A549 (cell line): Measurements from ENCODE around the gene STK11IP. TPM values are rescaled to one million over a fixed set of nuclear protein-coding genes. Genes with fewer than 3 reads are reported as not detected.

Experiments used
- ATAC-seq, 2 experiments: fragments of 200-7000 bp in 1 of 2; fragments of >200 bp in 1 of 2; cut with Nextera tagmentation in 1 of 2; cut with Tn5 transposase in 1 of 2; 3 replicates each; pipeline versions ENCODE4 v1.8.0 to v1.9.1; 2018 to 2020; ENCODE audit warnings: mild to moderate bottlenecking in 1 of 2, moderate library complexity in 1 of 2
- CTCF ChIA-PET: fragments of 300-600 bp; sonication (Branson Sonifier 250); formaldehyde crosslinking; extraction: SDS; loops from one replicate; lab custom pipeline; 2021; ENCODE audit warnings: antibody characterized with exemption, inconsistent platforms; lab: Yijun Ruan, JAX
- POLR2A ChIA-PET: fragments of 350-600 bp; formaldehyde crosslinking; extraction: SDS; loops from one replicate; lab custom pipeline; 2021; ENCODE audit warnings: antibody characterized with exemption, inconsistent platforms; lab: Yijun Ruan, JAX
- DNase-seq, 2 experiments: peaks; one replicate each; pipeline versions ENCODE4 v3.0.0 to v3.0.0-alpha.2; 2011 to 2016; ENCODE audit warnings: low read depth in 1 of 2, low spot score in 1 of 2
- FAIRE-seq: peaks from 2 replicates; lab custom pipeline; 2011; peaks lifted over from hg19 to GRCh38; lab: Jason Lieb, UNC
- H3K27ac ChIP-seq, 2 experiments: fragments of >200 bp; sonication (Bioruptor Twin); formaldehyde crosslinking; 3 replicates each; pipeline ENCODE4 v1.5.1; 2016 to 2017
- H3K4me1 ChIP-seq: fragments of >200 bp; sonication (Bioruptor Twin); formaldehyde crosslinking; 3 replicates; pipeline ENCODE4 v1.6.1; 2016
- H3K4me2 ChIP-seq: fragments of >200 bp; sonication (Bioruptor Twin); formaldehyde crosslinking; 3 replicates; pipeline ENCODE4 v1.6.1; 2016
- H3K4me3 ChIP-seq: fragments of >200 bp; sonication (Bioruptor Twin); formaldehyde crosslinking; 3 replicates; pipeline ENCODE4 v1.5.1; 2016
- H3K9me3 ChIP-seq: fragments of >200 bp; sonication (Bioruptor Twin); formaldehyde crosslinking; 3 replicates; pipeline ENCODE4 v1.6.1; 2016
- CBX8 ChIP-seq: fragments of 200-600 bp; sonication (generic); IDR thresholded peaks from 2 replicates; pipeline ENCODE4 v1.6.1; 2016
- CEBPB ChIP-seq, 2 experiments: fragments of >200 bp in 1 of 2; sonication (Bioruptor Twin) in 1 of 2; formaldehyde crosslinking in 1 of 2; IDR thresholded peaks; 2 replicates each; pipeline ENCODE4 v1.6.1; 2012 to 2016
- ELK1 ChIP-seq: fragments of 150-350 bp; IDR thresholded peaks from 2 replicates; pipeline ENCODE4 v1.6.1; 2014; ENCODE audit warnings: low read depth, mild to moderate bottlenecking, low read length
- GATA3 ChIP-seq: IDR thresholded peaks from 2 replicates; pipeline ENCODE4 v1.6.1; 2012; ENCODE audit warnings: borderline replicate concordance
- JUNB ChIP-seq: fragments of >200 bp; sonication (Bioruptor Twin); formaldehyde crosslinking; IDR thresholded peaks from 2 replicates; pipeline ENCODE4 v1.6.1; 2016
- MAX ChIP-seq: IDR thresholded peaks from 2 replicates; pipeline ENCODE4 v1.6.1; 2012
- PHF8 ChIP-seq: fragments of 200-600 bp; sonication (generic); IDR thresholded peaks from 2 replicates; pipeline ENCODE4 v1.6.1; 2016; ENCODE audit warnings: low read depth, mild to moderate bottlenecking, antibody characterized with exemption, moderate library complexity, borderline replicate concordance
- REST ChIP-seq: fragments of 200-600 bp; sonication (generic); IDR thresholded peaks from 2 replicates; pipeline ENCODE4 v1.6.1; 2016; ENCODE audit warnings: antibody characterized with exemption, mild to moderate bottlenecking, moderate library complexity
- TP53 ChIP-seq: fragments of 250-450 bp; sonication (Bioruptor Pico); IDR thresholded peaks from 2 replicates; pipeline ENCODE4 v1.5.0; 2021; ENCODE audit warnings: mild to moderate bottlenecking, moderate library complexity
- USF2 ChIP-seq: fragments of 450-650 bp; IDR thresholded peaks from 2 replicates; pipeline ENCODE4 v1.6.1; 2014; ENCODE audit warnings: antibody characterized with exemption
- ZFP36 ChIP-seq: fragments of 450-650 bp; IDR thresholded peaks from 2 replicates; pipeline ENCODE4 v1.6.1; 2014; ENCODE audit warnings: borderline replicate concordance; ENCODE audit not compliant: partially characterized antibody
- WGBS: methylation state at CpG from one replicate; pipeline ENCODE4 v1.1.6; 2017; ENCODE audit errors: missing lambda C conversion rate; 5-methylcytosine and 5-hydroxymethylcytosine counted together
- polyA plus RNA-seq, 4 experiments: library from polyadenylated mRNA; depleted of rRNA in 3 of 4; stranded (reverse); fragments of >200 nt; fragmentation: RNase III in 1 of 4; extraction: RNeasy Plus Mini Kit Qiagen cat#74134 plus additional on column Dnase treatment in 1 of 4; gene quantifications; 2 replicates in 3 of 4; 3 replicates in 1 of 4; pipeline ENCODE4 v1.2.3, GENCODE V29; 2011 to 2017

The STK11IP gene
- polyA plus RNA-seq, 2 of the 4 experiments (the other 2 are of a cell fraction), result 13.3 to 18.8 TPM

- TF ChIP-seq REST, result no peak
- no peak for TF ChIP-seq PHF8
Measured at GRCh38 chr2:219628986-219629901, 31.6 kb downstream of the STK11IP start (continued).

- Histone ChIP-seq H3K4me3 (no peak overlapping the region), H3K4me2 (no peak overlapping the region), H3K4me1 (peaks cover 8% of the 10 kb centered on the region; the same call in 2 of the 3 replicates), H3K27ac (no peak overlapping the region), H3K9me3 (no peaks in the 10 kb centered on the region)
- WGBS, result 66% methylated on average over 11 of the region's 20 CpGs
- CTCF ChIA-PET, result interaction anchor here (0.8 to 7.0 kb wide), 3 partner anchors 12 to 100 kb away, joined by 4 to 38 read pairs (median 4); no protein-coding TSS in a partner anchor
- DNase-seq (no peak), FAIRE-seq (no peak), ATAC-seq (peak in 1 of 2 experiments; percentile 4; a peak in 2 of 6 replicates)
- peak; percentile 14 for TF ChIP-seq ZFP36
- TF ChIP-seq REST, result no peak
- POLR2A ChIA-PET, result no interaction called here
Measured at GRCh38 chr2:219629976-219630695, 32.5 kb downstream of the STK11IP start.

GRCh38 chr2:219630770-219631405, 33.2 kb downstream of the STK11IP start:
- no peaks in the 10 kb centered on the region for H3K9me3 ChIP-seq
- ChIA-PET POLR2A (no interaction called here), CTCF (interaction anchor here (1.6 to 7.0 kb wide), 3 partner anchors 11 to 89 kb away, joined by 3 to 38 read pairs (median 6); no protein-coding TSS in a partner anchor)
- no peak overlapping the region for H3K4me3 ChIP-seq
- H3K4me2 ChIP-seq, result no peak overlapping the region
- 92% methylated on average over 4 of the region's 17 CpGs for WGBS
- FAIRE-seq (no peak), ATAC-seq (no peak), DNase-seq (no peak)
- no peak for TF ChIP-seq USF2
- TF ChIP-seq ELK1, result no peak
- no peak for TF ChIP-seq GATA3
- no peak for TF ChIP-seq MAX
- no peak for TF ChIP-seq JUNB
- TF ChIP-seq TP53 (CRISPR knock-in tag), result no peak
- TF ChIP-seq CBX8, result no peak
- no peak for TF ChIP-seq CEBPB (IDR thresholded peaks at IDR 0.05)
- no peak overlapping the region for H3K27ac ChIP-seq
- peaks cover 8% of the 10 kb centered on the region; the same call in 2 of the 3 replicates for H3K4me1 ChIP-seq
